LoVo (cell line): ENCODE data around the gene SCG3.

ENCODE experiments used
- DNase-seq: peaks from one replicate; pipeline ENCODE4 v3.0.0-alpha.2; 2016; ENCODE audit warnings: low spot score

SCG3 gene

GRCh38 chr15:51678096-51678495, 3.2 kb upstream of the SCG3 start:
- DNase-seq, result no peak

GRCh38 chr15:51680321-51680720, 982 bp upstream of the SCG3 start:
- no peak for DNase-seq

- no peak for DNase-seq
Observed at GRCh38 chr15:51687565-51687964, 6.3 kb downstream of the SCG3 start.

GRCh38 chr15:51688863-51689262, 7.6 kb downstream of the SCG3 start:
- no peak for DNase-seq

GRCh38 chr15:51692154-51692553, 10.9 kb downstream of the SCG3 start:
- DNase-seq, result no peak

GRCh38 chr15:51696566-51696965, 15.3 kb downstream of the SCG3 start:
- no peak for DNase-seq

- DNase-seq, result no peak
Observed at GRCh38 chr15:51697163-51697562, 15.9 kb downstream of the SCG3 start.

- no peak for DNase-seq
Observed at GRCh38 chr15:51699373-51699772, 18.1 kb downstream of the SCG3 start.

GRCh38 chr15:51702710-51703109, 21.4 kb downstream of the SCG3 start:
- no peak for DNase-seq

- no peak for DNase-seq
Observed at GRCh38 chr15:51706291-51706690, 25.0 kb downstream of the SCG3 start.

GRCh38 chr15:51706926-51707608, 25.8 kb downstream of the SCG3 start:
- no peak for DNase-seq

- no peak for DNase-seq
Observed at GRCh38 chr15:51708013-51708412, 26.7 kb downstream of the SCG3 start.

GRCh38 chr15:51709031-51709430, 27.7 kb downstream of the SCG3 start:
- DNase-seq, result no peak

- no peak for DNase-seq
Observed at GRCh38 chr15:51714162-51714561, 32.9 kb downstream of the SCG3 start.

- no peak for DNase-seq
Observed at GRCh38 chr15:51714911-51715310, 33.6 kb downstream of the SCG3 start.

GRCh38 chr15:51718219-51718618, 36.9 kb downstream of the SCG3 start:
- no peak for DNase-seq

- no peak for DNase-seq
Observed at GRCh38 chr15:51718746-51719145, 37.4 kb downstream of the SCG3 start.

- DNase-seq, result no peak
Observed at GRCh38 chr15:51720201-51720995, 39.1 kb downstream of the SCG3 start.

GRCh38 chr15:51721199-51721960, 40.1 kb downstream of the SCG3 start:
- DNase-seq, result no peak

- no peak for DNase-seq
Observed at GRCh38 chr15:51724199-51724598, 42.9 kb downstream of the SCG3 start.

- no peak for DNase-seq
Observed at GRCh38 chr15:51724673-51725072, 43.4 kb downstream of the SCG3 start.

- DNase-seq, result peak; percentile 51
Observed at GRCh38 chr15:51726302-51727073, 45.2 kb downstream of the SCG3 start.
